Lung (tissue), 12 donors: ENCODE results near the gene CACNA1C. TPM values are rescaled to one million over a fixed set of nuclear protein-coding genes. Genes with fewer than 3 reads are reported as not detected.
A peak's percentile ranks its signal among the peaks of the same experiment; 100 is the strongest.

ENCODE experiments used
- ATAC-seq: fragments of 200-7000 bp; cut with Tn5 transposase; one replicate; pipeline ENCODE4 v1.9.1; 2020; ENCODE audit warnings: moderate number of reproducible peaks; ENCODE audit not compliant: insufficient read depth, low FRiP score
- DNase-seq, 3 donors: peaks; one replicate each; pipeline ENCODE4 v3.0.0-alpha.2; 2013 to 2017
- H3K27ac ChIP-seq, 2 donors: one replicate each; pipeline ENCODE4 v1.5.1; 2013; ENCODE audit warnings: mild to moderate bottlenecking in 2 of 2, moderate library complexity in 2 of 2, control low read depth in 1 of 2, inconsistent platforms in 1 of 2, low read depth in 1 of 2, low read length in 1 of 2
- H3K27me3 ChIP-seq, 3 donors: one replicate each; pipeline ENCODE4 v1.5.1; 2013; ENCODE audit warnings: low read length in 2 of 3; ENCODE audit not compliant: control insufficient read depth in 3 of 3, insufficient read depth in 3 of 3
- H3K36me3 ChIP-seq, 4 donors: one replicate each; pipeline ENCODE4 v1.5.1; 2013; ENCODE audit warnings: low read length in 4 of 4, mild to moderate bottlenecking in 1 of 4, moderate library complexity in 1 of 4; ENCODE audit not compliant: control insufficient read depth in 4 of 4, insufficient read depth in 4 of 4
- H3K4me1 ChIP-seq, 5 donors: one replicate each; pipeline ENCODE4 v1.5.1; 2013; ENCODE audit warnings: low read length in 5 of 5, mild to moderate bottlenecking in 2 of 5, moderate library complexity in 1 of 5; ENCODE audit not compliant: control insufficient read depth in 5 of 5, insufficient read depth in 5 of 5
- H3K4me3 ChIP-seq: one replicate; pipeline ENCODE4 v1.5.1; 2013; ENCODE audit warnings: mild to moderate bottlenecking, control low read depth, moderate library complexity
- H3K9ac ChIP-seq, 2 donors: one replicate each; pipeline ENCODE4 v1.5.1; 2013; ENCODE audit warnings: low read length in 2 of 2, control low read depth in 1 of 2; ENCODE audit not compliant: insufficient read depth in 1 of 2
- H3K9me3 ChIP-seq, 4 donors: one replicate each; pipeline ENCODE4 v1.5.1; 2013; ENCODE audit warnings: low read length in 3 of 4, mild to moderate bottlenecking in 1 of 4, moderate library complexity in 1 of 4; ENCODE audit not compliant: control insufficient read depth in 4 of 4, insufficient read depth in 3 of 4
- CTCF ChIP-seq: IDR thresholded peaks from 2 replicates; pipeline ENCODE4 v1.5.1; 2012; ENCODE audit warnings: mild to moderate bottlenecking; ENCODE audit errors: control extremely low read depth, extremely low read depth
- WGBS, 2 donors: extraction: QIAGEN DNeasy Blood & Tissue Kit; methylation state at CpG; one replicate each; pipeline ENCODE4 v1.1.7; 2013; 5-methylcytosine and 5-hydroxymethylcytosine counted together
- polyA plus RNA-seq, 2 donors: library from polyadenylated mRNA; stranded (reverse); fragments of 200-250 nt; gene quantifications; one replicate each; pipeline ENCODE4 v1.2.1, GENCODE V29; 2013
- total RNA-seq, 2 donors: library from RNA; depleted of rRNA in 1 of 2; stranded (reverse); fragments of >200 nt in 1 of 2; gene quantifications; one replicate each; pipeline ENCODE4 v1.2.1, GENCODE V29; 2014 to 2021
- donor health status: control.
- donor health status: control.
- donor health status: Bipolar disorder and iron deficiency.
- donor health status: healthy.
- donor health status: DM: yes; HTN: yes; CAD: no.

CACNA1C gene
- total and polyA plus RNA-seq, 4 donors: 3.2 to 17.5 (median 7.5) TPM

DNA sequence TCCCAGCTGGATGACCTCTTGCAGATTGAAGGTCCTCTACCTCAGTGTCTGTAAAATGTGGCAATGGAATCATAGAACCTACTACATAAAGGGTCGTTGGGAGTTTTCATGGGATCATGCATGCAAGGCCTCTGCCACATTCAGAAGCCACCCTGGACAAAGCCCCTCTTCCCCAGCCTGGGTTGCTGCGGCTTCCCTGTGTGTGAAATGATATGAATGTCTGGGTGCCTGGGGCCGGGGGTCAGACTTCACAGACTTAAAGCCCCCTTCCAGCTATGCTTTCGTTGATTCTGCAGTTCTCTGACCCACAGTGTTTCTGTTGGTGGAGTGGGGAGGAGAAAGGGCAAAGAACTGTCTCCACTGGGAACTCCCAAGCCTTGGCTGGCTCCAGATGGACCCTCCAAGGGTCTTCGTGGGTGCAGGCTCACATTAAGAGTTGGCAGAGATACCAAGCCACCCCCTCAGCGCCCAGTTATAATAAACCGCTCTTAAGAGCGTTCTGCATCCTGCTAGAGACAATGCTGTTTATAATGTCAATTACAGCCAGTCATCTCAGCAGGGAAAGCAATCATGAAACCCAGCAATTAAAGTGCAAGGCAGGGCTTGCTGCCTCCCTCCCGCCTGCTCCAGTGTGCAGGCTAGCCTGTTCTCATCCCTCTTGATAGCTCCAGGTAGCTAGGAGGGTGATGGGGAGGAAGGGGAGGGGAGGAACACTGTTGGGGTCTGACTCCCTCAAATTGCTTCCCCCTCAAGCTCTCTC lies 531.0 kb downstream of the CACNA1C start:
- Histone ChIP-seq H3K27me3 (peaks cover 0 to 12% (median 0%) of the 10 kb centered on the region in 3 donors), H3K9me3 (no peaks in the 10 kb centered on the region), H3K4me3 (no peak overlapping the region), H3K4me1 (peaks cover 0 to 16% (median 2%) of the 10 kb centered on the region in 5 donors), H3K27ac (no peak overlapping the region), H3K9ac (no peak overlapping the region), H3K36me3 (peaks cover 0 to 5% (median 1%) of the 10 kb centered on the region in 4 donors)
- no peak for DNase-seq
- WGBS, 2 donors: 74 to 78% methylated on average over 9 of the region's 9 CpGs
- no peak for ATAC-seq
- TF ChIP-seq CTCF: no peak

- 54 to 64% methylated on average over 12 of the region's 12 CpGs for WGBS, 2 donors
- no peak overlapping the region for H3K27ac ChIP-seq
- peak in 2 of 3 donors; percentile 34 to 58 for DNase-seq
These were observed 533.6 kb downstream of the CACNA1C start for GRCh38 chr12:2586156-2587038.

DNA sequence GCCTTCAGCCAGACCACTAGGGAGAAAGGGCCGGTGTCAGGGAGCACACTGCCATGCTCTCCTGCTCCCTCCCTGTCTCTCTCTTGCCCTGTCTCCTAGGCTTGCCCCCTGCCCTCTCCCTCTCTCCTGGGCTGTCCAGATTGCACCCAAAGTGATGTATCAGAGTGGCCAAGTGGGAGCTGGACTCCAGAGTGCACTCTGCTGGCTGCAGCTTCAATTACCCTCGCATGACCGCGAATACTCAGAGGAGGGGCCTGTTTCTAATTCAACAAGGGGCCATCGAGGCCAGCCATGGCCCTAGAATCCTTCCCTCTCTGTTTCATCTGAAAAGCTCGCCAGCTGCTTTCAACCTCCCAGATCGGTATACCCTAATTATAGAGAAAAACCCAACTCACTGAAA lies 535.6 kb downstream of the CACNA1C start:
- H3K4me3 ChIP-seq: no peak overlapping the region
- WGBS, 2 donors: 86 to 93% methylated on average over 7 of the region's 7 CpGs
- peaks cover 0 to 12% (median 0%) of the 10 kb centered on the region in 4 donors for H3K9me3 ChIP-seq
- H3K4me1 ChIP-seq: peaks cover 0 to 12% (median 0%) of the 10 kb centered on the region in 5 donors
- no peak overlapping the region for H3K27ac ChIP-seq
- no peak overlapping the region for H3K9ac ChIP-seq
- peaks cover 0 to 22% (median 14%) of the 10 kb centered on the region in 4 donors for H3K36me3 ChIP-seq
- ATAC-seq: no peak
- H3K27me3 ChIP-seq: peaks cover 0 to 12% (median 0%) of the 10 kb centered on the region in 3 donors
- DNase-seq: no peak
- TF ChIP-seq CTCF: no peak

More at GRCh38 chr12:2586156-2587038, 533.6 kb downstream of the CACNA1C start:
- TF ChIP-seq CTCF: no peak
- Histone ChIP-seq H3K9ac (no peak overlapping the region), H3K27me3 (peaks cover 0 to 12% (median 0%) of the 10 kb centered on the region in 3 donors), H3K36me3 (peaks cover 0 to 9% (median 5%) of the 10 kb centered on the region in 4 donors), H3K9me3 (peaks cover 0 to 1% (median 0%) of the 10 kb centered on the region in 4 donors), H3K4me1 (peaks cover 0 to 16% (median 2%) of the 10 kb centered on the region in 5 donors), H3K4me3 (no peak overlapping the region)
- no peak for ATAC-seq
